Stimulated activated naive CD8-positive, alpha-beta T cell treated with anti-CD3 and anti-CD28 coated beads, Interleukin-15, Interleukin-2, amounts not matched to agents 100 U/mL and 50 U/mL, for 24 hours (primary cell): Measurements from ENCODE around the gene SARM1.
A peak's percentile ranks its signal among the peaks of the same experiment; 100 is the strongest.
"Not testable (repeated sequence)": the region's sequence is repeated elsewhere in the genome, so short reads cannot be mapped to it uniquely, and the experiment has no call there.

ENCODE experiments used
- ATAC-seq: fragments of 150-1000 bp; cut with Tn5 transposase; one replicate; pipeline ENCODE4 v1.10.0; 2021
- DNase-seq: peaks from one replicate; pipeline ENCODE4 v3.0.0; 2021

The SARM1 gene

DNA sequence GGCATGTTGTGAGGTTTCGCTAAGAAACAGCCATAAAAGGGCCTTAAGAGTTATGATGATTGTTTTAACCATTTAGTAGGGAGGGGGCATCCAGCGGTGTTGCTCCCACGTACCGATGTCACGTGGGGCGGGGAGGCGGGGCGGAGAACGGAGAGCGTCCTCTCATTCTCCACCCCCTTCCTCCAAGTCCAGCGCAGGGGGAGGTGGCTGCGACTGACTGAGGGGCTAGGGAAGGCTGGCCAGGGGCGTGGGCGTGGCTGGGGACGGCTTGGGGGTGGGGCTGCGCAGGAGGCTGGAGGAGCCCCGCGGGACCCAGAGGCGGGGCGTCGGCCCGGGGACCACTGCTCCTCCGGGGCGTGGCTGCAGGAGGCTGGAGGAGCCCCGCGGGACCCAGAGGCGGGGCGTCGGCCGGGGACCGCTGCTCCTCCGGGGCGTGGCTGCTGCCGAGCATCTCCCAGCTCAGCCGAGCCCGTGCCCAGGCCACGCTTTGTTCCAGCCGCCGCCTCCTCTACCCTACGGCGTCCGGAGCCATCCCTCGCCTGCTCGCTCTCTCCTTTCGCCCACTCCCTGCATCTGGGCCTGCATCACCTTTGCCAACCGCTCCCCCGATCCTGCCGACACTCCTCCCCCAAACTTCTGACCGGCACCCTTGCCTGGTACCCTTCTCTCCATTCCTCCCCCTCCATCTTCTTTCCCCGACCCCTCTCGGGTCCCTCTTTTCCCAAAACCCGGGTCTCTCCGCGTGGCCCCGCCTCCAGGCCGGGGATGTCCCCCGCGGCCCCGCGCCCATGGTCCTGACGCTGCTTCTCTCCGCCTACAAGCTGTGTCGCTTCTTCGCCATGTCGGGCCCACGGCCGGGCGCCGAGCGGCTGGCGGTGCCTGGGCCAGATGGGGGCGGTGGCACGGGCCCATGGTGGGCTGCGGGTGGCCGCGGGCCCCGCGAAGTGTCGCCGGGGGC lies at the start of gene SARM1:
SARM1 (plus strand) TSS at position 450 of the 958 bp plus-strand sequence; CDS start at position 789, 339 bp downstream.
- peak; percentile 94 for DNase-seq
- ATAC-seq, result peak; percentile 95

DNA sequence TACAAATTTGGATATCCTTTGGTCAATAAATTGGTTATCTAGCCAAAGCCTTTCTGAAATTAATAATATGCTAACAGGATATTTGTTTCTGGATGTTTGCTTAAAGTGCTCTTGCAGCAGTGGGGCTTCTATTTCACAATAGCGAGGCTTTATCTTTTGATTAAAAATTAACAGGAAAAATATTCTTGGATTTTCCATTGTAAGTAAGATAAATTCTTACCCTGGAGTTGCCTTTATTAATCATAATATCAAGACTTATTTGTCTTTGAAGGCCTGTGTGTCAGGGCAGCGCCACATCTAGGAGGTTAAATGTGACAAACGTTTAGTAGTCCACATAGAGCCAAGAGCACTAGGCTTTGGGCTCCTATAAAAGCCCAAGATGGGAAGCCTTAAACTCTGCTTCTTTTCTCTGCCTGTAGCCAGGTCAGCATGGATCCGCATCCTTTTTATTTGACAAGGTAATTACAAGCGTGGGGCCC lies 47.2 kb upstream of the SARM1 start:
- ATAC-seq (no peak), DNase-seq (no peak)

DNA sequence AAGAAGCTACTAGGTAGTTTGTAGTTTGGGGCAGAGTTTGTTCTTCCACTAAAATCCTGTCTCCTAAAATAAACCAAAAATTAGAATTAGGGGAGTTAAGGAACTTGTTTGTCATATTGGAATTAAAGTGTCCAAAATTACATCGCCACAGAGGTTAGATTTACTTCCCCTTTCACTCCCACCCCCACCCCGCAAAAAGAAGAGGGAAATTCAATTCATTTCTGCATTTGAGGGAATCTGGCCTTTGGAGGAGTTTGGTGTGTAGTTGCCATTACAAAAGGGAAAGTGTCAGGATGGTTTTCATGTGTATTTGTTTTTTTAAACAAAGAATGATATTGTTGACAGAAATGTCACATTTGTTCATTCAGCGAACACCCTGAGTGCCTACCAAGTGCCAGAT lies 46.7 kb upstream of the SARM1 start:
- ATAC-seq (no peak), DNase-seq (no peak)

DNA sequence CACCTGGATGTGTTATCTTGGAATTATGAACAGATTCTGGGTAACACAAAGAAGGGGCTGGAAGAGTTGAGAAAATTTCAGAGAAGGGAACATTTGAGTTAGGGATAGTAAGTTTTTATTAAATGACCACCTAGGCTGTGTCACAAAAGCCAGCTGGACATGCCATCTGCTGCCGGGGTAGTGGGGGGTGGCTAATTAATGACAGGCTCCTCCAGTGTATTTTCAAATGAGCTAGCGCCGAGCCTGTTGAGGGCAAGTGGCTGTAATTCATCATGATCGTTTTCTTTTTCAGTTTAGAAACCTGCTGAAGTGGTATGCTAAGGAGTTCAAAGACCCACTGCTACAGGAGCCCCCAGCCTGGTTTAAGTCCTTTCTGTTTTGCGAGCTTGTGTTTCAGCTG lies 46.3 kb upstream of the SARM1 start:
- no peak for ATAC-seq
- no peak for DNase-seq

DNA sequence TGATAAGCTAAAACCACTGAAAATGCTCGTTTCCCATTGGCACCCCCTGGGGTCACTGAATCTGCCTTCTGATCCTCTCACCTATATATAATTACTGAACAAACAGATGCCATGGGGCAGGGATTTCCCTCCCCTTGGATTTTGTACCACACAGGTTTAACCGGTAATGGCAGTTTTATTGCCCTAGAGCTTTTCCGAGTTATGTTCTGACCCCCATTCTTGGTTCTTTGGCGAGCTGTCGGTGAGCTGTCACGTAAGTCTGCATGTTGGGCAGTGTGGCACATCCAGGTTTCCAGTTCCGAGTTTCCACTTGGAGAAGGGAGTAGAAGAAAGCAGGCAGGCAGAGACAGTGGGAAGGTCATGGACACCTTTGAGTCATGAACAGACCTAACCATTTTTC lies 45.4 kb upstream of the SARM1 start:
- ATAC-seq (no peak), DNase-seq (no peak)

DNA sequence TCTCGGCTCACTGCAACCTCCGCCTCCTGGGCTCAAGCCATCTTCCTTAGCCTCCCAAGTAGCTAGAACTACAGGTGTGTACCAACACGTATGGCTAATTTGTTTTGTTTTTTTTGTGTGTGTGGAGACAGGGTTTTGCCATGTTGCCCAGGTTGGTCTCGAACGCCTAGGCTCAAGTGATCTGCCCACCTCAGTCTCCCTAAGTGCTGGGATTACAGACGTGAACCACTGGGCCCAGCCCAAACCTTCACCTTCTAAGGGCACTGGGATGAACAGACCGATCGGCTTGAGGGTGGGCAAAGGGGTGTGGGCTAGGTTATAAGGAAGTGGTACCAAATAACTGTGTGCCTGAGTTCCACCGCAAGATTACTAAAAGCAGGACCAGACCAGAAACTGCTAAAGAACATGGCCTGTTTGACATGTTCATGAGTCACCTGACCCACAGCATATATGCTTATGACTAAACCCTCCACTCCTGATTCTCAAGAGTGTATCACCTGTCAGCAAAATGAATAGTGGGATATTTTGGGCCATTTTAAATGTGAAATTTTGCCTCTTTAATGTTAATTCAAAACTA lies 44.4 kb upstream of the SARM1 start:
- DNase-seq, result no peak
- peak; percentile 88 for ATAC-seq

DNA sequence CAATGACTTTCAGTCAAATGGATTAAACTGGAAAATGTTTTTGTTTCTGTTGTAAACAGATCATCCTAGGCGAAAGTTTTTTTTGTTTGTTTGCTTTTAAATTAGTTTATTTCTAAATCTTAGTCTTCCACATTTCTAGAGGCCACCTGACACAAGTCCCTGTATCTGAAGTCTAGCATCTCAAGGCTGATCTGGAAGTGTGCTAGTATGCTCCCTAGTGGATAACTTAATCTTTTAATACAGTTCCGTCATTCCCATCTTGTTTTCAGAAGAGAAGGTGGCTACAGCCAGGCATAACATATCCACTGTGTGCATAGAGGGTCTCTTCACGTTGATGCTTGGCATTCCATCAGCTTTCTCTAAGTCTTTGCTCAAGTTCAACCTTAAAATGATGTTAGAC lies 43.8 kb upstream of the SARM1 start:
- DNase-seq, result no peak
- ATAC-seq, result no peak

DNA sequence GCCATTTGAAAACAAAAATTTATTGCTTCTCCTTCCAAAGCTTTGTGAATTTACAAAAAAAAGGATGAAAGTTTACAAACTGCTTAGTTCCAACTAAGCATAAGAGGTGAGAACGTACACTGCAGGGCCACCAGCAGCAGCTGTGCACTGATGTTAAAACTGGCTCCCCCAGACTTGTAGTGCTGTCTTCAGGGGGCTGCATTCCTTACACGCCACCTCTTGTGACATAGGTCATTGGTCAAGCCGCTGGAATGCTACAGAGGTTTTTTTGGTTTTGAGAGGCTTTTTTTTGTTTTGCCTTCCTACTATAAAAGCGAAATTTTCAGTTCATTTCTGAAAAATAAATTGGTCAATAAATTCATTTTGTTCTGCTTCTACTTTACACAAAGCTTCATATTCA lies 43.2 kb upstream of the SARM1 start:
- no peak for DNase-seq
- no peak for ATAC-seq

DNA sequence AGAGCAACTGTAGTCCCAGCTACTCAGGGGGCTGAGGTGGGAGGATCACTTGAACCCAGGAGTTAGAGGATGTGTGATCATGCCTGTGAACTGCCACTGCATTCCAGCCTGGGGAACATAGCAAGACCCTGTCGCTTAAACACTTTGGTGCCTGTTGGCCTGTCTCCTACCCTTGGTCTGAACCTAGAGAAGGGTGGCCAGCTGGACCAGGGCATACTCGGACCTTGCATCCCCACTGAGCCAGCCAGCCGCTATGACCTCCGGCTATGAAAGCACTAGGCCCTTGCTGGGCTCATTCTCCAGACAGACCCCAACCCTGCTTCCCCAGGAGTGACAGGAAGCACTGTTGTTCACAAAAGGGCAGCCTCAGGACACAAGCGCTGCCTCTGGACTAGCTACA lies 40.8 kb upstream of the SARM1 start:
- ATAC-seq, result no peak

DNA sequence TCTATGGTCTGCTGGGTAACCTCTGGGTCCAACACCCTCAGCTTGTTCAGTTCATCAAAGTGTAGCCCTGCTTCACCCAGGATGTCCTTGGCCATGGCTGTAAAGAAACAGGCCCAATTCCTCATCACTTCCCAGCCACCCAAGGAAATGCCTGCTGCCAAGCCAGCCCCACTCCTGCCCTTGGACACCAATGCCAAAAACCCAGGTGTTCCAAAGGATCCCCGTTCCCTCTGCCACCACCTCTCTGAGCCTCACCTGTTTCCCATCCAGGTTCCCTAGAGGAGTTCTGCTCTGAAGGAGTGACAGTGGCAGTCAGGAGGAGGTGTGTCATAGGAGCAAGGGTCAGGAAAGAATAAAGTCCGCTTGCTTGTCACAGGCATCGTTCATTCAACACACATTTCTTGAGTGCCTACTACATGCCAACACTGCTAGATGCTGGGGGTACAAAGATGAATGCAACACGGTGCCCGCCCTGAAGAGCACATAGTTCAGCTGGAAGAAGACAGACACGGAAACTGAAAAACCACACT lies 39.5 kb upstream of the SARM1 start:
- DNase-seq (no peak), ATAC-seq (no peak)

More for the DNA sequence above, 40.8 kb upstream of the SARM1 start:
- DNase-seq, result no peak

DNA sequence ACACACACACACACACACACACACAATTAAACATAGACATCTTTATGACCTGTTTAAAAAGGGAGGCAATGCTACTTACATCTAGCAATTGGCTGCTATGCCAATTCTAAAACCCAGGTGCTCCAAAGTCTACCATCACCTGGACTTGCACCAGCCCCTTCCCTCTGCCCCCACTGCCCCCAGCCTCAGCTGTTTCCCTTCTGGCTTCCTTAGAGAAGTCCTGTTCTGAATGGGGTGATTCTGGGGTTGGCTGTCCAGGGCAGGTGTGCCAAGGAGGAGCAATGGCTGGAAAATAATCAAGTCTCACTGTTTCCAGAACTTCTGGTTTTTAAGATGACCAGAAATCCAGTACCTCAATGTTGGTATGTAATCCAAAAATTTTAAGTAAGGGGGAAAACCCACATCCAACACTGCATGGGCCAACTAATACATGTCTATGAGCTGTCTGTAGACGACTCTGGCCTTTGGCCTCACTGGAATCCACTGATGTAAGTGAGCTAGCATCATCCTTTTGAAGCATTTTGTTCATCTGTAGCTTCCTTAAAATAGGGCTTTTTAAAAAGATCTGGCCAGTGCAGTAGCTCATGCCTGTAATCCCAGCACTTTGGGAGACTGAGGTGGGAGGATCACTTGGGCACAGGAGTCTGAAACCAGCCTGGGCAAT lies 38.3 kb upstream of the SARM1 start:
- DNase-seq (no peak), ATAC-seq (no peak)

DNA sequence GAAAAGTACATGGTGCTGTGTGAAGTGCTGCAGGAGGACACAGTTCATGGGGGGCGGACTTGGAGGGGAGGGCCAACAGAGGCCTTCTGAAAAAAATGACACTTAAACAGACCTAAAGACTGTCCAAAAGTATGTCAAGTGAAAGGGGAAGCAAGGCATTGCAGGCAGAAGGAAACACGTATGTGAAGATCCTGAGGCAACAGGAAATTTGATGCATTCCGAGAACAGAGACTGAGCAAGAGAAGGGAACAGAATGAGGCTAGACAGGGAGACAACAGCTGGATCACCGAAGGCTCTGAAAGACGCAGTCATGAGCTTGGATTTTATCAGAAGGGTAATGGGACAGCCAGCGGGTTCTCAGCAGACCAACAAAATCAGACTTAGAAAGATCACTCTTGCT lies 37.3 kb upstream of the SARM1 start:
- DNase-seq (no peak), ATAC-seq (no peak)

DNA sequence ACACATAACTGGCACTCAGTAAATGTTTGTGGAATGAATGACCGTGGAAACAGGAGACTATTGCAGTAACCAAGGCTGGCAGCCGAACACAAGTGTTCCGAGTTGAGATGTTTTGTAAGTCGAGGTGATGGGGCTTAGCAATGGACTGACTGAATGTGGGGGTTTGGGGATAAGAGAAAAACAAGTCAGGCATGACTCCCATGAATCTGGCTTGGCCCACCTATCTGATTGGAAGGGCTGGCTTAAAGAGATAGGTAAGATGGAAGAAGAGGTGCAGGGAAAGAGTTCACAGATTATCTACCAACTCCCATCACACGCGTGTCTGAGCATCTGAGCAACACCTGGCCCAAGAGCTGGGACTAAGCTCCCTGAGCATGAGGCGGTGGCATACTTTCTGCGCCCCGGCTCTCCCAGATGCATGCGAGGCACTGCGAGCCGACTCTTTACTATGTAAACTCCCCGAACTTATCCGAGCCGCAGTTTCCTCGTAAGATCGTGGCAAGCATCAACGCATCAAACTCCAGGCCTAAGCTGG lies 36.8 kb upstream of the SARM1 start:
- DNase-seq (no peak), ATAC-seq (no peak)

DNA sequence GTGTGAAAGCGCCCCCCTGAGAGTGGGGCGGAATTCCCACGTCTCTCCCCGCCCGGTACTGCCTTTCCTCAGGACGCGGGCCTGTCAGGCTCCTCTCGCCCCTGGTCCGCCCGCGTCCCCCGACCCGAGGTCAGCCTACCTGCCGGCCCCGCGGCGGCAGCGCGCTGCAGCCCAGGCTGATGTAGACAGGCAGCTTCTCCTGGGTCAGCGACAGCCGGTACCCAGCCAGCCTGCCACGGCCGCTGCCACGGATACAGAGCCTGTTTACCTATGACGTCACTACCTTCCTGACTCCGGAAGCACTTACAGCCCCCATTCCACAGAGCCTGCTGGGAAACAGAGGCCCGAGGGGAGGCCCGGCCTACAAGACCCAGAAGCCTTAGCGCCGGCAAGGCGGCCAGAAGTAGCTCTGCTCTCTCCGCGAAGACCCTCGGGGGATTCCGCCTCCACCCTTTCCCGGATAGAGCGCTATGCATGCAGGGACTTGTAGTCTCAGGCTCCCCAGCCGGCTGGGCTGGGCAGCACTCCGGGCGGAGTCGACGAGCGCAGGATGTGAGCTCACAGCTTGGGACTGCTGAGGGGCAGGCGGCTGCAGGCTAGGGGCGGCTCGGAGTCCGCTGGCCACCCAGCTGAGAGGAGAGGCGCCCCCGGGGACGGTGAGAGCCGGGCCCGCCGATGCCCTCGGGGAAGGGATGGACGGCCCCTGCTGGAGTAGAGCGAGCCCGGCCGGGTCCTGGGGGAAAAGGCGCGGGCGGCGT lies 36.1 kb upstream of the SARM1 start, which contains the start of the genes IFT20 and TNFAIP1:
IFT20 (minus strand) TSS at position 272 of the 758 bp plus-strand sequence. CDS start 3,487 bp downstream, outside the sequence.
TNFAIP1 (plus strand) TSS at position 561 of the 758 bp plus-strand sequence. CDS start 3,761 bp downstream, outside the sequence.
- ATAC-seq (peak; percentile 99), DNase-seq (peak; percentile 95)

DNA sequence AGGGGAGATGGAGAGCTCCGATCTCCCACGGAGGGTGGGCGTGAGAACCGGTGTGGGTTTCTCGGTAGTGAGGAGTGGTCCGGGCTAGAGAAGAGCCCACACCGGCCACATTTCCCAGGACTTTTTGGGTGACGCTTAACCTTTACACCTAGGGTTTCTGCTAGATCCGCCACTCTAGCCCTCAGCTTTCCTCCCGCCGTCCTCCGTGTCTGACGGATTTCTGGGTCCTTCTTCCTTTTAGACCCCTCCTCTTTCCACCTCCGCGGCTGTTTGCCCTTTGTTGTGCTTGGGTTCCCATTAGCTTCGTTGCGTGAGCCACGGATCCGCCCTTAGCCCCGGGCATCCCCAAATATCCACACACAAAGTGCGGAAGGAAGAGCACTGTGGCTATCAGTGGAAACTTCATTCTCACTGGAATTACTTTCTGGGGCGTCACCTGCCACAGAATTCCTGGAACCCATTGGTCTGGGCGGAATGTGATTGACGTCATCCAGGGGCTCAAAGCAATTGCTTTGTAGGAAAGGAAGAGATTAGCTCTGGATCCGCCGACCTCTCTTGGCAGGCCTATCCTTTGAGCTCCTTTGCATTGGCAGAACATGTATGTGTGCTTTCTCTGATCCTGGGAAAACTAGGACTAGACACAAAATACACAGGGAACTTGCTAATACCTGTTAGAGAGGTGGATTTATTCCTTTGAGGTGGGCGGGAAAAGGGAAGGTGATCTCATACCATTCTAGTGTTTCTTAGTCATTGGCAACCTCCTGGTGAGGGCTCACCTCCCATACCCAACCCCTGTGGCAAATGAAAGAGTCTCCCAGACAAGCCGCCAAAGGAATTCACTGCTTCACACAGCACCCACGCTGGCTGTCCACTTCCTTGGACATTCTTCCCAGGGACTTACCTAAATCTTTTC lies 35.3 kb upstream of the SARM1 start:
- ATAC-seq (no peak), DNase-seq (peak; percentile 40)

DNA sequence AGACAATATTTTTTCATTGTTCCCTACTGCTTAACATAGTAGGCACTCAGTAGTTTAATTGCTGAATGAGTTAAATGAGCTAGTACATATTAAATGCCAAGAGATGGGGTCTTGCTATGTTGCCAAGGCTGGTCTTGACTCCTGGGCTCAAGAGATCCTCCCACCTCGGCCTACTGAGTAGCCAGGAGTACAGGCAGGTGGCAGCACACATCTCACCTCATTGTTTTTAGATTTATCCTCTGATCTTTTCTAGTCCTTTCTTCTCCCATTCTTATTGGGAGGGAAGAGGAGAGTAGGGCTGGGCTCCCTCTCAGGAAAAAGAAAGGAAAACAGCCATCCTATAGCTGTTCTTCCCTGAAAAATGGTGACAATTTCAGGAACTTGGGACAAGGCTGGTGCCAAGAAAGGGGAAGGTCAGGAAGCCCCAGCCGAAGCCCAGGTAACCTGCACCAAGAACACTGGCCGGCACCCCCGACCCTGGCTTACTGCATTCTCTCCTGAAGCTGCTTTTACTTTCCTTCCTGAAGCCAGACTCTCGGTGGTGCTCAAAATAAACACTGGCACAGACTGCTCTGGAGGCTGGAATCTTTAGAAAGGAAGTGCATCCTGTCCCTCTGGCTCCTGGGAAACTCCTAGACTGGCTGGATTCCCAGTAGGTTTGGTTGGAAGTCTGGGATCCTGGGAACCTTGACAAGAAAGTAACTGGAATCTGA lies 33.3 kb upstream of the SARM1 start:
- no peak for ATAC-seq
- DNase-seq, result no peak

DNA sequence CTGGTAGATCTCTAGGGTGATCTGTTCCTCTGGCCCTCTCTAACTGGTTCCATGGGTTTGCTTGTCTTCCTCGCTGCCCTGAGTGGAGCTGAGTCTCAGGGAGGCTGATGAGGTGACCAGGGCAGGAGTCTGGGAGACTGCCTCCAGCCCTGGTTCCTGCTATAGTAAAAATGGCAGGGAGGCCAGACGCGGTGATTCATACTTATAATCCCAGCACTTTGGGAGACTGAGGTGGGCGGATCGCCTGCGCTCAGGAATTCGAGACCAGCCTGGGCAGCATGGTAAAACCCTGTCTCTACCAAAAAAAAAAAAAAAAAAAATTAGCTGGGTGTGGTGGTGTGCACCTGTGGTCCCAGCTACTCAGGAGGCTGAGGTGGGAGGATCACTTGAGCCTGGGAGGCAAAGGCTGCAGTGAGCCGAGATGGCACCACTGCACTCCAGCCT lies 32.7 kb upstream of the SARM1 start:
- not testable (repeated sequence) for ATAC-seq, DNase-seq

DNA sequence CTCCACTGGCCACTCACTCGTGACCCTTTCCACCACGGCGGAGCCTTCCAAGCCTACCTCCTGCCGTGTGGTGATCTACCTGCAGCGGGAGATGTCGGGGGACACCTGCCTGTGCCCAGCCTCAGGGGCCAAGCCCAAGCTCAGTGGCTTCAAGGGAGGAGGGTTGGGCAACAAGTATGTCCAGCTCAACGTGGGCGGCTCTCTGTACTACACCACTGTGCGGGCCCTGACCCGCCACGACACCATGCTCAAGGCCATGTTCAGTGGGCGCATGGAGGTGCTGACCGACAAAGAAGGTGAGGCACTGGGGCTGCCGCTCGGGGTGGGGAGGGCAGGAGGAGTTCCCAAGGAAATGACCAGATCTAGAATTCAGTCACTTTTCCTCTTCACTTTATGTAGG lies 32.1 kb upstream of the SARM1 start:
- ATAC-seq (no peak), DNase-seq (no peak)

DNA sequence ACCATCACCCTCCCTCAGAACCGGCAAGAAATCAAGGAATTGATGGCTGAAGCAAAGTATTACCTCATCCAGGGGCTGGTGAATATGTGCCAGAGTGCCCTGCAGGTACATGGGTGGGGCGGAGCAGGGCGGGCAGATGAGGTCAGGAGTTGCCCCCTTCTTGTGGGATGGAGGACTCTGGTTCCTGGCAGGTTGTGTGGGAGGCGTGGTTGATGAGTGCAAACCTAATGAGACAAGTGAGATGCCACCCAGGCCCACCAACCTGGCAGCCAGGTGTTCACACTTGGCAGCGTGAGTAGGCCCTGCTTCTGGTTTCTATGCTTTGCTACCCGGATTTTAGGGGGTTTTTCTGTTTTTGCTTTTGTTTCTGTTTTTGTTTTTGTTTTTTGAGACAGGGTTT lies 31.1 kb upstream of the SARM1 start:
- ATAC-seq, result no peak
- DNase-seq, result no peak
